H1 (cell line): ENCODE measurements around the gene GRM5. TPM values are rescaled to one million over a fixed set of nuclear protein-coding genes. Genes with fewer than 3 reads are reported as not detected.

Experiments used
- CBX5 ChIP-seq: fragments of 300-800, 300-1000 bp; sonication (generic); IDR thresholded peaks from 2 replicates; pipeline ENCODE4 v1.7.1; 2016; ENCODE audit warnings: antibody characterized with exemption, low read length, low read depth
- EZH2 ChIP-seq: fragments of 200-600 bp; sonication (generic); IDR thresholded peaks from 2 replicates; pipeline ENCODE4 v1.7.1; 2012; ENCODE audit warnings: low read depth, mild to moderate bottlenecking, moderate library complexity, low read length, inconsistent platforms; ENCODE audit not compliant: severe bottlenecking
- FOSL1 ChIP-seq: IDR thresholded peaks from 2 replicates; pipeline ENCODE4 v1.6.1; 2011; ENCODE audit warnings: mild to moderate bottlenecking, low read depth, low read length, moderate library complexity; ENCODE audit not compliant: insufficient read depth
- HDAC6 ChIP-seq: IDR thresholded peaks from one replicate; pipeline ENCODE4 v1.7.1; 2012; ENCODE audit warnings: low read depth, mild to moderate bottlenecking, inconsistent platforms, low read length, moderate library complexity
- JUN ChIP-seq: IDR thresholded peaks from 2 replicates; pipeline ENCODE4 v1.6.1; 2011; ENCODE audit warnings: low read depth, mild to moderate bottlenecking, improper control_type of control experiment, low read length
- KDM4A ChIP-seq: IDR thresholded peaks from one replicate; pipeline ENCODE4 v1.7.1; 2012; ENCODE audit warnings: low read depth, mild to moderate bottlenecking, moderate library complexity, low read length, inconsistent platforms; ENCODE audit not compliant: severe bottlenecking
- POLR2A ChIP-seq, 2 experiments: IDR thresholded peaks; 1 replicate in 1 of 2; 2 replicates in 1 of 2; pipeline ENCODE4 v1.6.1; 2011; ENCODE audit warnings: low read depth in 2 of 2, low read length in 2 of 2, mild to moderate bottlenecking in 2 of 2; ENCODE audit errors: control extremely low read depth in 1 of 2
- RBBP5 ChIP-seq: IDR thresholded peaks from 2 replicates; pipeline ENCODE4 v1.7.1; 2012; ENCODE audit warnings: low read depth, mild to moderate bottlenecking, inconsistent platforms, low read length, moderate library complexity, borderline replicate concordance
- TAF7 ChIP-seq: optimal IDR thresholded peaks from 2 replicates; pipeline ENCODE3; 2011; ENCODE audit warnings: low read depth, mild to moderate bottlenecking, inconsistent platforms, low read length, moderate library complexity, borderline replicate concordance
- polyA plus RNA-seq, 7 experiments: library from polyadenylated mRNA; depleted of rRNA in 3 of 7; stranded (reverse) in 5 of 7; unstranded in 2 of 7; fragments of >200 nt in 5 of 7; fragments of 200-250 nt in 2 of 7; gene quantifications; 1 replicate in 5 of 7; 2 replicates in 1 of 7; 4 replicates in 1 of 7; pipeline versions ENCODE4 v1.2.1 to v1.2.3, GENCODE V29; 2011 to 2013; ENCODE audit warnings: missing spikeins in 2 of 7, mixed read lengths in 2 of 7
- total RNA-seq: library from RNA; stranded (reverse); fragmentation: NEBNext Ultra II Directional; extraction: Animal tissue kit (Norgen Biotek cat#: 25700); gene quantifications from 2 replicates; pipeline ENCODE4 v1.2.1, GENCODE V29; 2021

The GRM5 gene
- total and polyA plus RNA-seq, 2 of the 8 experiments (the other 6 are each of a cell fraction or from before 2014, with no cell fraction given) = 0.15 to 0.43 TPM

DNA sequence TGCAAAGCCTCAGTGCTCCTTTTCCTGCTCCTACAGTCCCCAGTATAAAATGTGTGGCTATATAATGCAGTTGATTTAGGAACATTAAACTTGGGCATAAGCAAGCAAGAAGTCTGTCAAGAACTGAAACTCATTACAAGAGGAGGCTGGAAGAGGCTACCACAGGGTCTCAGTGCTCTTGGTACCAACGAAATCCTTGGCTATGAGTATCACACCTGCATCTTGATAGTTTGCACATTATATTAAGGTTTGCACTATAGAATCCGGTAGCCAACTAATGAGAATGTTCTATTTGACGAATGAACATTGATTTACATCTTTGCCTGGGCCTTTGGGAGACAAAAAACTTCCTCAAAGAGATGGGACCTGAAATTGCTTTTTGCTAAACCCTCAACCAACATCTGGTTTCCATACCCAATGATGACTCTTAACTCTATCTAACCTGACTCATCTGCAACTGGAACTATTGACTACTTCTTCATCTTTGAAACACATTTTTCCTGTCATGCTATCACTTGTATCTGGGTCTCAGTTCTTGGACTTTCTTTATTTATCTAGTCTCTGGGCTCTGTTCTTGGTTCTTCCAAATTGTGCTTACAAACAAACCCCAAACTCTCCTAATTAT lies 521.0 kb downstream of the GRM5 start (continued):
- TF ChIP-seq HDAC6 = no peak
- no peak for TF ChIP-seq RBBP5
- no peak for TF ChIP-seq FOSL1
- TF ChIP-seq CBX5 = no peak
- TF ChIP-seq POLR2A (IDR thresholded peaks at IDR 0.05; ENCODE audit: control extremely low read depth in 1 of 2, low read depth in 2 of 2, low read length in 2 of 2) = no peak
- TF ChIP-seq EZH2 = no peak
- TF ChIP-seq JUN = no peak
- no peak for TF ChIP-seq KDM4A
- no peak for TF ChIP-seq TAF7
